Aortic smooth muscle cell (primary cell): Measurements from ENCODE around the gene AFF3. TPM values are rescaled to one million over a fixed set of nuclear protein-coding genes. Genes with fewer than 3 reads are reported as not detected.

Source experiments
- total RNA-seq: library from RNA; depleted of rRNA; stranded (reverse); fragments of >200 nt; gene quantifications from 2 replicates; pipeline ENCODE4 v1.2.3, GENCODE V29; 2014

AFF3 gene, protein sequence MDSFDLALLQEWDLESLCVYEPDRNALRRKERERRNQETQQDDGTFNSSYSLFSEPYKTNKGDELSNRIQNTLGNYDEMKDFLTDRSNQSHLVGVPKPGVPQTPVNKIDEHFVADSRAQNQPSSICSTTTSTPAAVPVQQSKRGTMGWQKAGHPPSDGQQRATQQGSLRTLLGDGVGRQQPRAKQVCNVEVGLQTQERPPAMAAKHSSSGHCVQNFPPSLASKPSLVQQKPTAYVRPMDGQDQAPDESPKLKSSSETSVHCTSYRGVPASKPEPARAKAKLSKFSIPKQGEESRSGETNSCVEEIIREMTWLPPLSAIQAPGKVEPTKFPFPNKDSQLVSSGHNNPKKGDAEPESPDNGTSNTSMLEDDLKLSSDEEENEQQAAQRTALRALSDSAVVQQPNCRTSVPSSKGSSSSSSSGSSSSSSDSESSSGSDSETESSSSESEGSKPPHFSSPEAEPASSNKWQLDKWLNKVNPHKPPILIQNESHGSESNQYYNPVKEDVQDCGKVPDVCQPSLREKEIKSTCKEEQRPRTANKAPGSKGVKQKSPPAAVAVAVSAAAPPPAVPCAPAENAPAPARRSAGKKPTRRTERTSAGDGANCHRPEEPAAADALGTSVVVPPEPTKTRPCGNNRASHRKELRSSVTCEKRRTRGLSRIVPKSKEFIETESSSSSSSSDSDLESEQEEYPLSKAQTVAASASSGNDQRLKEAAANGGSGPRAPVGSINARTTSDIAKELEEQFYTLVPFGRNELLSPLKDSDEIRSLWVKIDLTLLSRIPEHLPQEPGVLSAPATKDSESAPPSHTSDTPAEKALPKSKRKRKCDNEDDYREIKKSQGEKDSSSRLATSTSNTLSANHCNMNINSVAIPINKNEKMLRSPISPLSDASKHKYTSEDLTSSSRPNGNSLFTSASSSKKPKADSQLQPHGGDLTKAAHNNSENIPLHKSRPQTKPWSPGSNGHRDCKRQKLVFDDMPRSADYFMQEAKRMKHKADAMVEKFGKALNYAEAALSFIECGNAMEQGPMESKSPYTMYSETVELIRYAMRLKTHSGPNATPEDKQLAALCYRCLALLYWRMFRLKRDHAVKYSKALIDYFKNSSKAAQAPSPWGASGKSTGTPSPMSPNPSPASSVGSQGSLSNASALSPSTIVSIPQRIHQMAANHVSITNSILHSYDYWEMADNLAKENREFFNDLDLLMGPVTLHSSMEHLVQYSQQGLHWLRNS (N-terminal part only)
- total RNA-seq, result under 0.01 TPM in 1 of 2 replicates, not detected in the other

DNA sequence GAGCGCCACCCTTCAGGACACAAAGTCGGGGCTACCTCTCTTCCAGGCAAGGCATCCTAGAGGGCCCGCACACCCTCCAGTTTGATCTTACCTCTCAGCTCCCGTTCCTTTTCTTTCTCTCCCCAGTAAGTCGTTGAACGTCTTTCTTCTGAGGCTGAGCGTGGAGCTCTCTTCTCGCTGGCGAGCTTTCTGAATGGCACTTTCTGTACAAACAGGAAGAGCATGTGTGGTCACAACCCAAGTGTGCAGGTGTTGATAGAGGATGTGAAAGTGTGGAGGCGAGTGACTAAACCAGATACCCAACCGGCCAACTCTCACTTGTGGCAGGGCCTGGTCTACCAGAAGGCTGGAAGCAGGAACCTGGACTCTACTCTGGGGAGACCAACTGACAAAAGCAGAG, at the start of gene AFF3:
AFF3 (minus strand) TSS at position 198 of the 400 bp plus-strand sequence. CDS start 38,136 bp downstream, outside the sequence.

Other genes with a start within 250 kb of the AFF3 start
- 0.06 and 0.13 TPM in 2 replicates for gene LONRF2, start 179.9 kb upstream of the AFF3 start, total RNA-seq